ENCODE results near the gene RPGR.

RPGR gene

DNA sequence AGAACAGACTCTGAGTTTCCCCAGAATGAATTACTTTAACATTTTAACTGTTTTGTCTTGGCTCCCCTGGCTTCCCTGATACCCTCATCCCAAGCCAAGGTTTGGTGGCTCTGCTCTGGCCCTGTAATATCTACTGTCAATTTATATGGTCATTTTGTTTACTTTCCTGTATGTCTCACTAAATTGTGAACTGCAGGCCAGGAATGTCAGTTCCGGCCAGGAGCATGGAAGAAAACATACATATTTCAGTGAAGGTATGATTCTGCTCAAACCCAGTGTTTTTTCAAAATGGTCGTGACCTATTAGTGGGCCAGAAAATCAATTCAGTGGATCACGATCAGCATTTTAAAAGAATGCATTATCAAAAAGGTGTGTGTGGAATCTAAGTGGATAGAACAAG lies 1.2 kb downstream of the RPGR start:
- no peak for DNase-seq

DNA sequence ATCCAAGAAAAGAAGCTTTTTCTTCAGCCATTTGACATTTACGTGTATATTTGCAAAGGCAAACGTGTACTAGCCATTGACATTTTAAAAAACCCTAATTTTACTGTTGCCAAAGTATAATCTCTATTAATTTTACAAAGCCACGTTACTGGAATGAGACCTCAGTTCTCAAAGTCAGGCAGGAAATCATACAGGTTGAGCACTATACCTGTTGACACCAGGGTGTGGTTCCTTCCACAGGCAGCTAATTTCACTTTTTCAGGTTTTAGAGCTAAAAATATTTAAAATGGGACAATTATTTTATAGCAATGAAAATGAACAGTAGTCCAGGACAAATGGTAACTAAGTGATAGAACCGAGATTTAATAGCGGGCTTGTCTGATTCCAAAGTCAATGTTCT lies 6.5 kb downstream of the RPGR start:
- DNase-seq: no peak

DNA sequence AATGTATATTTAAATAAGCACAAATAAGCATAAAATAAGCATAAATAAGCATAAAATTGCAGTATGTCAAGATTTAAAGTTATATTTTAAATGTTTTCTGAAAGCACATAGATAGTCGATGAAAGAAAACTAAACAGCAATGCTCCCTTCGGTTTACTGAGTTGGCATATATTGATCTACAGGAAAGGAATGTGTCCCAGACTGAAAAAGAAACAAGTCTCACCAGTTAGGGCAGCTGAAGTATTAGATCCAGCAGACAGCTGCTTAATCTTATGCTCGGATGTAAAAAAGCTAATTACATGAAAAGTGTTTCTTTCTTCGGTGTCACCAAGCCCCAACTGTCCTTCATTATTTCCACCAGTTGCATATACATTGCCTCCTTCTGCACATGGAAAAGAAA lies 8.7 kb downstream of the RPGR start:
- no peak for DNase-seq

DNA sequence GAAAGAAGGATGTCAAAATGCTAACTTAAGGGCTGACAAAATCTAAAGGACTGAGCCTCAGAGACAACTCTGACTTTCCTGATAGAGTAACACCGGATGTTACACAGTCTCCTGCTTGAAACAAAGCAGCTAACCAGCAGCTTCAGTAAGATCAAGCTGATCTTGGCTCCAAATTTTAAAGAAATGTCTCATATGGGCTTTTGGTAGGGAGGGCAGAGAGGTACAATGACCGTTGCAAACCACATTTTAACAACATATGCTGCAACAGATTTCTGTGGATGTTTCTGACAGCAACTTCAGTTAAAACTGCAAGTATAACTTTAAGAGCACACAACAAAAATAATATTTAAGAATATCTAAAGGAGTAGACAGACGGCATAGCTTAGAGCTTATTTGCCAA lies 9.1 kb downstream of the RPGR start:
- DNase-seq: no peak

DNA sequence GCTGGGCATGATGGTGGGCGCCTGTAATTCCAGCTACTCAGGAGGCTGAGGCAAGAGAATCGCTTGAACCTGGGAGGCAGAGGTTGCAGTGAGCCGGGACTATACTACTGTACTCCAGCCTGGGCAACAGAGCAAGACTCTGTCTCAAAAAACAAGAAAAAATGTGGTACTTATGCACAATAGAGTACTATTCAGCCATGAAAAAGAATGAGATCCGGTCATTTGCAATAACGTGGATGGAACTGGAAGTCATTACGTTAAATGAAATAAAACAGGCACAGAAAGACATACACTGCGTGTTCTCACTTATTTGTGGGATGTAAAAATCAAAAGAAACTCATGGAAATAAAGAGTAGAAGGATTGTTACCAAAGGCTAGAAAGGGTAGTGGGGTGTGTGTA lies 12.1 kb downstream of the RPGR start:
- no peak for DNase-seq

DNA sequence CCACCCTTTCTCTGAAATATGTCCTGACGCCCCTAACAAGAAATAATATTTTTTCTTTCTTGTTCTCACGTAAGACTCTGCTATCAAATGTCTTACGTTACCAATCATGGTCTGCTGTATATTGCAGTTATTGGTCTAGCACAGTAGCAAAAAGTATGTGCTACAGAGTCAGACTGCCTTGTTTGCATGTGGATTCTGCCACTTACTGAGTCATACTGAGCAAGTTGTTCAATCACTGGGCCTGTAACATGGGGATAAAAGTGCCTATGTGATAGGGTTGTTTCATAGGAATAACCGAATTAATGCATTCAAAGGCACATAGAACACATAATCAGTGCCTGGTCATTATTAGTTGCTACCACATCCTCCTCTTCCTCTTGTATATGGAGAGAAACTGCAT lies 14.1 kb downstream of the RPGR start:
- DNase-seq: no peak

DNA sequence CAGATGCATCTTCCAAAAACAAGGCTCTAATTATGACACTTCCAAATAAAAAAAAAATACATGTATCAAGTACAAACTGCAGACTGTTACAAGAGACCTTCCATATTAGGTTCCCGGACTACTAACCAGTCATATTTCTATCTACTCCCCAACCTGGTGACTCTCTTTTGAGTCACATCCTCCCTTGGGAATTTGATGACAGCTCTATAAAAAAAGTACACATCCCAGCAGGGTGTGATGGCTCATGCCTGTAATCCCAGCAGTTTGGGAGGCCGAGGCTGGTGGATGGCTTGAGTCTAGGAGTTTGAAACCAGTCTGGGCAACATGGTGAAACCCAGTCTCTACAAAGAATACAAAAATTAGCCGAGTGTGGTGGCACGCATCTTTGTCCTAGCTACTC lies 14.9 kb downstream of the RPGR start:
- DNase-seq: no peak

DNA sequence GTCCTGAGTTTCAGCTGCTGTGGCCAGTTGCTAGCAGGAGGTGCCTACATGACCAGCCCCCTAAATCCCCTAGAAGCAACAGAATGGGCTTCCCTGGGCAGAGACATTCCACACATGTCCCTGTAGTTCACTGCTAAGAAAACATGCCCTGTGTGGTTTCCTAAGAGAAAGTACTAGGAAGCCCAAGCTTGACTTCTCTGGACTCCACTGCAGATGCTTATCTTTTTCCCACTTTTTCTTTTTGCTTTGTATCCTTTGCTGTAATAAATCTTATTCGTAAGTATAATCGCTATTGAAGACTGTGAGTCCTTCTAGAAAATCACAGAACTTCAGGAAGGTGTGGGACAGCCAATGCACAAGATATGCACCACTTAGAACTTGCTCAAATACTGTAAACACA lies 15.6 kb downstream of the RPGR start:
- DNase-seq: no peak

DNA sequence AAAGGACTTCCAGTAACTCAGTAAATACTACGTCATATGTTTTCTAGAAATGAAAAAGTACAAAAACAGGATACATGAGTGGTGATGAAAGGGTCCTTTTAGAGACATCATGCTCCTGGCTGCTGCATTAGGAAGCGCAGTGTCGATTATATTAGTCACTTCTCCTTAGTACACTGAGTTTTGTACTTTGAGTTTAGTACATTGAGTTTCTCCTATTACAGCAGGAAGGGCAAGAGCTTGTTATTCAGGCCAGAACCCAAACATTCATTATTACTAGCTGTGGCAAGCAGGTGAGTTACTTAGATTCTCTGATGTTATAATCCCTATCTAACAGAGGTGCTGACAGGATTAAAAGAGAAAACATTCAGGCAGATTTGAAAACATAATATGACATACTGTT lies 21.3 kb downstream of the RPGR start:
- no peak for DNase-seq

DNA sequence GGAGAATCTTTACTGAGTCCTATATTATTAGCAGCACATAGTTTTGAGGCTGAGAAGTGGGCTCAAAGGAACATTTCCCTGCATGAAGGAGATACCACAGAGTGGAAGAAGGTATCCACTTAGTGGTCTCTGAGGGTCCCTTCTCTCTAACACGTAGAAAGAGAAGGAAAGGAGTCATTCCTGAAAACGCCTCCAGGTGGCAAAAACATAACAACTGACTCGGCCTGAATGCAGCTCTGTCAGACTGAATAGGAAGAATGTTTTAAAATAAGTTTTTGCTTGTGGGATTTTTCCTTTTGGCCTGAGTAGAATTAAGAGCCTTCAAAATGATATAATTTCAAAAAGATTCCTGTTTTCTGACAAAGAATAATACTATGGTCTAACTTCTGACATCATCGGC lies 23.3 kb downstream of the RPGR start:
- no peak for DNase-seq

DNA sequence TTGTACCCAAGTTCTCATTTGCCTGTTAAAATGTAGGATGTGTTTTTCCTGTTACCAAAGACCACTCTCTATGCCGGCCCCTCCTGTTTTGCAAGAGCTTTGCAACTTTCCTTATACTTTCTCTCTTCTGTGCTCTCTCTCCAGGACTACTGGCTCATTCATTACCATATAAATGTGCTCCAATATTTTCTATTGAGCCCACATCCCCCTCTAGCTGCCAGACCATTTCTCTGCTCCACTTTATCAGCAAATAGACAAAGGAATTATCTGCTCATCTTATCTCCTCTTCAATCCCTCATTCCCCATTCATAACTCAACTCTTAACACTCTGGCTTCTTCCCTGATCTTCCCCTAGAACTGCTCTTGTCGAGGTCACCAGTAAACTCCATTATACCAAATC lies 33.6 kb downstream of the RPGR start:
- no peak for DNase-seq

DNA sequence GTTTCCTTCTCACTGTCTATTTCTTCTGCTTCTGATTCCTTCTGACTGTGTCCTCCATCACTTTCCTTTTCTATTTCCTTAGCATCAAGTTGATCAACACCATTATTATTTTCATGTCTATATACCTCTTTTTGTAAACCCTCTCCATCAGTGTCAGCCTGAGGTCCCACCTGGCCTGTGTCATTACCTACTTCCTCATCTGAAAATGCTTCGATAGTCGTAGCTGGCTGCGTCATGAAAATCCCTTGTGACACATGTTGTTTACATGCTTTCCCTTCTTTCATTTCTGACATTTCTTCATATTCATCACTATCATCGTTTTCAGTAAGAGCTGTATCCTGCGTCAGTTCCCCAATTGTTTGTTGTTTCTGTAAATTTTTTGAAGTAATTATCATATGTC lies 39.6 kb downstream of the RPGR start:
- DNase-seq: no peak

DNA sequence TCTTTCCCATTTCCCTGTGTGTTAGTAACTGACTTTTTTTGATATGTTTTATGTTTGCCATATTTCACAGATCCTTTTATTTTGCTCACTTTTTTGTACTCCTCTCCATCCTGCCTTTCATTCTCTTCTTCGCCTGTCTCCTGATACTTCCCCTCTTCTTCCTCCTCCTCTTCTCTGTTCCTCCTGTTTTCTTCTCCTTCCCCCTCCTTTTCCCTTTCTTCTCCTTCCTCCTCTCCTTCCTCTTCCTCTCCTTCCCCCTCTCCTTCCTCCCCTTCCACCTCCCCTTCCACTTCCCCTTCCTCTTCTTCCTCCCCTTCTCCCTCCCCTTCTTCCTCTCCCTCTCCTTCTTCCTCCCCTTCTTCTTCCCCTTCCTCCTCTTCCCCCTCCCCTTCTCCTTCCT lies 41.7 kb downstream of the RPGR start:
- DNase-seq: no peak

DNA sequence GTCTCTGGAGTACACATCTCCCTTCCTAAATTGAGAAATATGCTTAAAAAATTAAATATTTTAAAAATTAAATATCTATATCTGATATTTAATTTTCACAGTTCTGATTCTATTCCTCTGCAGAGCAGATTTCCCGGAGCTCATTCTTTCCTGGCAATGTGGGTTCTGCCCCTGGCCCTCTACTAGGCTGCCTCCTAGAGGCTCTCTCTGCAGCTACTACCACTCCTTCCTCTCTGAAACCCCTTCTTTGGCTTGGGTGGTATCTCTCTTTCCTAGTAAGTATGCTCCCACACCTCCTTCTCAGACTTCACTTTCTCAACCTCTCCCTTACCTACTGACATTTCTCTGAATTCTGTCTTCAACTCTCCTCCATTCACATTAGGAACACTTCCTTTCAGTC lies 45.3 kb downstream of the RPGR start:
- DNase-seq: no peak

DNA sequence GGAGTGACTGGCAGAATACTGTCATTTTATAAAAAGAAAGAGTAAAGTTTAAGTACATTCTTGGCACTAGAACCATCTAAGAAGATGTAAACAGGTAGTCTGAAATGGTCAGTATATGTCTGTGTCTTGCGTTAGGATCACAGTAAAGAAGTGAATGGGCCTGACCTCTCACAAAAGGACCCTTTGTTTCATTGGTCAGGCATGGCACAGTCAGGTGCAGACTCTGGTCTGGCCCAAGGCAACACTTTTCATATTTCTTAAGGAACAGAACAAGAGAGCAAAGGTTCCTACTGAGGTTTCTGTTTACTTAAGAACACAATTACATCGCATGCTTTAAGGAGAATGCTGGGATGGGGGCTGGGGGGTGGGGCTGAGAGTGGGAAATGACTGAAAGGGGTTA lies 48.1 kb downstream of the RPGR start:
- no peak for DNase-seq

DNA sequence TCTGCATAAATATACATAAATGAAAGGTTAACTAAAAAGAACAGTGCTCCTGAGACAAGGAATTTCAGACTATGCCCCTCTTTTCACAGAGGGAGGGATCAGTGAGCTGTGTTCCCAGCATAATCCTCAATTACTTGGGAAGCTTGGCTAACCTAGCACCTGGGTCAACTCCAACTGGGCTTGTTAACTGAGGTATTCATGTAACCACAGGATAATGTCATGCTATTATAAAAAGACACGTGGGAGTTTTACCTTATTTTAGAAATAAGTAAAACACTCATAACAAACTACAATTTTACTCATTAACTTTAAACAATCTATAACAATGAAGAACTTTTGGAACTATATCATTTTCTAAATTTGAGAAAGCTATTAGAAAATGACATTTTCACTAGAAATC lies 48.6 kb downstream of the RPGR start:
- no peak for DNase-seq

DNA sequence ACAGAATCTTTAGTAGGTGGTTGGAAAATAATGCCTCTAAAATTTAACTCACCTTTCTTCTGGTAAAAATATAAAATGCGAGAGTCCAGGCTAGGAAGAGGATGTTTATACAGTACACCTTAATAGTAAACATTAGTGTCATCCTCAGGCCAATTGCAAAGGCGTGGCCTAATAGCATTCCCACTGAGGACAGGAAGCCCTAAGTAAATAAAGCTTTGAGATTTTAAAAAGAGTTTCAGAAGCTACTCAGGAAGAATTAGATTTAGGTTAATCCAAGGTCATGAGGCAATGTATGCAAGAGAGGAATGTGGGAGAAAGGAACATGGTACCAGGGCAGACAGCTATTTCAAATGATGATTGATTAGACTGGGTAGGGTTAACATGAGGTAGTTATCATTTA lies 49.5 kb downstream of the RPGR start:
- no peak for DNase-seq

DNA sequence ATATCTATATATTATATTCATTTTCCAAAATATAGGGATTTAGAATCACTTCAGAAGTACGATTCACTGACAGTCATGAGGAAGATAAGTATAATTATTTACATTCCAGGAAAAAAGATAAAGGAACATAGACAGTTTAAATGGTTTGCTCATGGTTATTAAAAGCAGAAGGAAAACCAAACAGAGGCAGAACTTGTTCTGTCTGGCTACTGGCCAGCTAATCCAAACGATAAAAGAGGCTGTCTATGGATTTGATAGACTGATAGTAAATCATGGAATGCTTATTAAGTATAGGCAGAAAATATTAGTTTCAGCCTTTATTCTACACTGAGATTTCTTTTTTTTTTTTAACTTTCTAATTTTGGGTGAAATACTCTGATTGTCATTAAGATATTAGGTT lies 50.2 kb downstream of the RPGR start:
- no peak for DNase-seq

DNA sequence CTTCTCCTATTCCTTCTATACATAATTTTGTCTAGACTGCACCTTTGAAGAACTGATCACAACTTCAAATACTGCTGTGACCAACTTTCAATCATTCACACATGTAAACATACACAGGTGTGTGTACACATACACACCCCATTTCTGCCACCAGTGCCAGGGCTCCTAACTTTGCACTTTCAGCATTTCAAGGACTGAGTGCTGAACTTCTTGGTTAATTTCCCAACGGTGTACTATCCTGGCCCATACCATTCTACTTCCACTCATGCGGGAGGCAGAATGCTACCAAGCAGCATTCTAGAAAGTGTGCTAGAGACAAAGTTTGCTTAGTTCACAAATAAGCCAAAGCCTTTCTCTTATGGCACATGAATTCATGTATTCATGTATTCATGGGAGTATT lies 51.2 kb downstream of the RPGR start:
- no peak for DNase-seq

DNA sequence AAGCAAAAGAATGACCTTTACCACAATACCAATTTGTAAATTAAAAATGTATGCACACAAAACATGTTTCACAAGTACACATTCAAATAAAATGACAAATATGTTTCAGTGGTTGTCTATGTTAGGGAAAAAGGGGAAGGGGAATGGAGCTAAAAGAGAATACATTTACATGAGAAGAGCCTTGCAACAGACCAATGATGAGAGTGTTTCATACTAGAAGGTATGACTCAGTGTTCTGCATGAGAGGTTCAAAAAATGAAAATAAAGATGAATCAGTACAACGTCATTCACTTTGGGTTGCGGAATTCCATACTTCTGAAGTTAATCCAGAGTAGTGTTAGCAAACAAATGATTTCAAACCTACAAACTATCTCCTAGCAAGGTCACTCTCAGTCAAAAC lies 51.7 kb downstream of the RPGR start:
- no peak for DNase-seq

DNA sequence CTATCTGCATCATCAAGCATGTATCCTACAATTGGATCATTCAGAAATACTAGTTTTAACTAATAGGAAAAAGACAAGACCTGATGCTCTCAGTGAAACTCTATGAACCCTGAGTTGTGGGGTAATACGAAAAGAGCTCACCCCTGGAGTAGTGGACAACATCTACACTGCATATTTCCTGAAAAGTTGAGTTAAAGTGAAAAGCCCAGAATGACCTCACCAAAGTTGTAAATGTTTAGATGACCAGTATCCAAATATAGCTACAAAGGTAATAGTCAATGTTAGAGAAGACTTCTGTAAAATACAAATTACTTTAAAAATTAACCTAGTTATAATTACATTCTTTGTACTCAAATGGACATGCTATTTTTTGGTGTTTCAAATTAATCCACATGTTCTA lies 53.9 kb downstream of the RPGR start:
- no peak for DNase-seq

DNA sequence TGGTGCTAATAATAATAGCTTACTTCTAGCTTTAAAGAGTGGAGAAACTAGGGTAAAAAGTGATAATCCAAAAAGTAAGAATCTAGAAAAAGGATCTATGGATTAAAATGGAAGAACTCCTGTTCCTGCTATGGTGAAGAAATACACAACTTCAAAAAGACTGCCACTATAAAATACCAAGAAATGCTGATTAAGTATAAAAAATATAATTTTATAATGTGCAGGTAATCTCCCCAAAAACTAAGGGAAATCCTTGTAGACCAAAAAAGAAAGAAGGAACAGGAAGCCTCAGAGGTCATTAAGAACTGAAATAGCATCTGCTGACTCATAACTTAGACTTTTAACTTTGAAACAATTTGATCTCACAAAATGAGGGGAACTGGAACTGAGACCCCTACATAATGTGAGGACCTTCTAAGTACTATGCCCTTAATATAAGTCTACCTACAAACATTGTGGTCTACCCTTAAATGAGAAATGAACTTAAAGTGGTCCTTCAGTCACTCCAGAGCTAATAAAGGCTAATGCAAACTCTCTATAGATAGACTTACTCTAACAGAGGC lies 56.1 kb downstream of the RPGR start:
- DNase-seq: no peak

DNA sequence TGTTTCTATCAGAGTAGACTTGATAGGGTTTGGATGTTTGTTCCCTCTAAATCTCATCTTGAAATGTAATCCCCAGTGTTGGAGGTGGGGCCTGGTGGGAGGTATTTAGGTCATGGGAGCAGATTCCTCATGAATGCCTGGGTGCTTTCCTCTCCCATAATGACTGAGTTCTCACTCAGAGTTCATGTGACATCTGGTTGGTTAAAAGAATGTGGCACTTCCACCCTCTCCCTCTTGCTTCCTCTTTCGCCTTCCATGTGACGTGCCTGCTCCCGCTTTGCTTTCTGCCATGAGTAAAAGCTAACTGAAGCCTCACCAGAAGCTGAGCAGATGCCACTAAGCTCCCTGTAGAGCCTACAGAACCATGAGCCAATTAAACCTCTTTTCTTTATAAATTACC lies 59.3 kb downstream of the RPGR start:
- DNase-seq: no peak

DNA sequence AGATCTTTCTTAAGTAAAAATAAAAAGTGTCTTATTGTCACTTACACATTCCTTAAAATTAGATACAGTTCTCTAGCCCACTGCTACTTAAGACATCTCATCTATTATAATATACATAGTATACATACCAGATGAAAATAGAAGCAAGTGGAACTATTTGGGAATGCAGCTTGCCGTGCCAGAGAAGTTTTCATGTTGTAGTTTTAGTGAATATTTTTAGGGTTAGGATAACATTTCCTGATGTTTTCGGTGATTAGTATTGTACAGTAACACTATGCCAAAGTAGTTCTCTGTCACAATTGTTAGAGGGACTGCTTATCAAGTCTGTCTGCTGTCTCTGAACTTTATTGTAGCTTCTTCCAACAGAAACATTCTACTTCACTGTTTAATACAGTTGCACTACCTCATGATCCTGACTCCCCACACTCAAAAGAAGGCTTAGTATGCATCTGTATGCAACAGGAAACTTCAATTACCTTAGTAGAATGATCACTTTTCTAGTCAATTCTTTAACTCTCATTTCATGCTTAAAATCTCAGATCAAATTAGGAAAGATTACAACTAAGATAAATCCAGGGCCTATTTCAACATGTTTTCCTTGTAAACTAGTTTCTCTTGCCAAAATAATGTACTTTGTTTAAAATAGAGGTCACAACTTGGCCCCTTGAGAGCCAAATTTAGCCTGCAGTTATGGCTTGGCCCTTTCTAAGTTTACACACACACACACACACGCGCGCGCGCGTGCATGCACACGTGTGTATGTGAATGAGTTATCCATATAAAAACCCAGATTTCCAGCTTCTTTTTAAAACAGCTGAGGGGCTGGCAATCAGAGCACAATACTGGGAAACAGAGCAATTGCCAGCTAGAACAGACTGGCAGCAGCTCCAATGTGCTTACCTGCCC lies 64.3 kb downstream of the RPGR start:
- no peak for DNase-seq

DNA sequence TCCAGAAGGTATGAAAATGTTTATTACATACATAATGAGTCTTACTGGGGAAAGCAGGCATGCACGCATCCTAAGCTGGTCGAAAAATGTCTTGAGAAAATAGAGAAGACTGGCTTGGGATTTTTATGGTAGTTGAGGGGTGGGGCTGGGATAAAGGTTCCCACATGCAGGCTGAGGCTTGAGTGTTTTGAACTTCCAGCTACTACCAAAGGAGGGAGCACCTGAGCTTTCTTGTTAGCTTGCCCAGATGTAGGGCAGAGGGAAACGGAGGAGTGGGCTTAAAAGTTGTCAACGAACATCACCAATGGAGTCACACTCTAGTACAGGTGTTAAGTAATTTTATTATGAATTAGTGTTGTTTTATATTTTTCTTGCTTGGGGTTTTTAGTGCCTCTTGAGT lies 67.1 kb downstream of the RPGR start:
- no peak for DNase-seq
